Measurements from ENCODE around the gene SLC49A4.

GRCh38 chr3:122826278-122826677 lies 31.4 kb downstream of the SLC49A4 start:
- TF ChIP-seq, protein P1, sequence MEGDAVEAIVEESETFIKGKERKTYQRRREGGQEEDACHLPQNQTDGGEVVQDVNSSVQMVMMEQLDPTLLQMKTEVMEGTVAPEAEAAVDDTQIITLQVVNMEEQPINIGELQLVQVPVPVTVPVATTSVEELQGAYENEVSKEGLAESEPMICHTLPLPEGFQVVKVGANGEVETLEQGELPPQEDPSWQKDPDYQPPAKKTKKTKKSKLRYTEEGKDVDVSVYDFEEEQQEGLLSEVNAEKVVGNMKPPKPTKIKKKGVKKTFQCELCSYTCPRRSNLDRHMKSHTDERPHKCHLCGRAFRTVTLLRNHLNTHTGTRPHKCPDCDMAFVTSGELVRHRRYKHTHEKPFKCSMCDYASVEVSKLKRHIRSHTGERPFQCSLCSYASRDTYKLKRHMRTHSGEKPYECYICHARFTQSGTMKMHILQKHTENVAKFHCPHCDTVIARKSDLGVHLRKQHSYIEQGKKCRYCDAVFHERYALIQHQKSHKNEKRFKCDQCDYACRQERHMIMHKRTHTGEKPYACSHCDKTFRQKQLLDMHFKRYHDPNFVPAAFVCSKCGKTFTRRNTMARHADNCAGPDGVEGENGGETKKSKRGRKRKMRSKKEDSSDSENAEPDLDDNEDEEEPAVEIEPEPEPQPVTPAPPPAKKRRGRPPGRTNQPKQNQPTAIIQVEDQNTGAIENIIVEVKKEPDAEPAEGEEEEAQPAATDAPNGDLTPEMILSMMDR (IDR thresholded peaks at IDR 0.05), result no peak
- TF ChIP-seq ZFX (IDR thresholded peaks at IDR 0.05; ENCODE audit: borderline replicate concordance), result no peak
